Central memory CD8-positive, alpha-beta T cell (primary cell): ENCODE measurements around the gene PCDHA6.
"Not testable (repeated sequence)": the region's sequence is repeated elsewhere in the genome, so short reads cannot be mapped to it uniquely, and the experiment has no call there.

Experiments used
- ATAC-seq: fragments of 150-1000 bp; cut with Tn5 transposase; replicated peaks from 2 replicates; pipeline ENCODE4 v1.10.0; 2022; ENCODE audit warnings: mild to moderate bottlenecking, moderate FRiP score, moderate number of reproducible peaks; ENCODE audit not compliant: poor library complexity, severe bottlenecking; ENCODE audit errors: extremely low read depth
- DNase-seq, 2 donors: peaks; one replicate each; pipeline ENCODE4 v3.0.0; 2021; ENCODE audit warnings: low spot score in 2 of 2
- H3K27ac Mint-ChIP-seq: one replicate; pipeline ENCODE4 v1.8.0; 2022; ENCODE audit warnings: low read depth, mild to moderate bottlenecking, moderate library complexity, mixed read lengths
- H3K27me3 Mint-ChIP-seq: one replicate; pipeline ENCODE4 v1.8.0; 2022; ENCODE audit warnings: mixed read lengths
- H3K36me3 Mint-ChIP-seq: one replicate; pipeline ENCODE4 v1.8.0; 2022; ENCODE audit warnings: mild to moderate bottlenecking, moderate library complexity, mixed read lengths; ENCODE audit not compliant: insufficient read depth
- H3K4me1 Mint-ChIP-seq: one replicate; pipeline ENCODE4 v1.8.0; 2022; ENCODE audit warnings: mixed read lengths
- H3K4me3 Mint-ChIP-seq: one replicate; pipeline ENCODE4 v1.8.0; 2022; ENCODE audit warnings: mild to moderate bottlenecking, moderate library complexity, mixed read lengths
- H3K9me3 Mint-ChIP-seq: one replicate; pipeline ENCODE4 v1.8.0; 2022; ENCODE audit warnings: mixed read lengths

Gene PCDHA6

GRCh38 chr5:140827704-140828361 is at the start of gene PCDHA6:
Gene PCDHA6 (plus strand): TSS chr5:140827960. CDS start chr5:140828092, 132 bp downstream.
- no peak for DNase-seq
- Mint-ChIP-seq H3K27me3 (peaks cover 44% of the 10 kb centered on the region), H3K36me3 (no peaks in the 10 kb centered on the region), H3K4me1 (no peaks in the 10 kb centered on the region), H3K27ac (no peak within 1 kb of the TSS), H3K4me3 (no peak within 1 kb of the TSS), H3K9me3 (no peaks in the 10 kb centered on the region)
- ATAC-seq = no peak

GRCh38 chr5:140780512-140780911 is 47.2 kb upstream of the PCDHA6 start:
- ATAC-seq = no peak
- DNase-seq = no peak
- Mint-ChIP-seq H3K36me3 (no peaks in the 10 kb centered on the region), H3K4me3 (no peak overlapping the region), H3K9me3 (peaks cover 22% of the 10 kb centered on the region), H3K4me1 (no peaks in the 10 kb centered on the region), H3K27me3 (peaks cover 33% of the 10 kb centered on the region), H3K27ac (no peak overlapping the region)

GRCh38 chr5:140785905-140786686 is 41.7 kb upstream of the PCDHA6 start, which contains the start of gene PCDHA1:
Gene PCDHA1 (plus strand): TSS chr5:140786140.
- H3K9me3 Mint-ChIP-seq = peaks cover 8% of the 10 kb centered on the region
- H3K27me3 Mint-ChIP-seq = peaks cover 28% of the 10 kb centered on the region
- H3K36me3 Mint-ChIP-seq = peaks cover 1% of the 10 kb centered on the region
- DNase-seq (no peak), ATAC-seq (no peak)
- H3K27ac Mint-ChIP-seq = no peak within 1 kb of the TSS
- no peaks in the 10 kb centered on the region for H3K4me1 Mint-ChIP-seq
- no peak within 1 kb of the TSS for H3K4me3 Mint-ChIP-seq

GRCh38 chr5:140787422-140787821 is 40.3 kb upstream of the PCDHA6 start:
- H3K4me1 Mint-ChIP-seq, ATAC-seq, H3K4me3 Mint-ChIP-seq, H3K27ac Mint-ChIP-seq, H3K36me3 Mint-ChIP-seq, DNase-seq, H3K9me3 Mint-ChIP-seq: not testable (repeated sequence)
- H3K27me3 Mint-ChIP-seq = peaks cover 40% of the 10 kb centered on the region

GRCh38 chr5:140787849-140788504 is 39.8 kb upstream of the PCDHA6 start:
- not testable (repeated sequence) for DNase-seq, H3K36me3 Mint-ChIP-seq, ATAC-seq, H3K27ac Mint-ChIP-seq, H3K4me3 Mint-ChIP-seq, H3K9me3 Mint-ChIP-seq, H3K4me1 Mint-ChIP-seq
- H3K27me3 Mint-ChIP-seq = peaks cover 46% of the 10 kb centered on the region

GRCh38 chr5:140791089-140791488 is 36.7 kb upstream of the PCDHA6 start:
- H3K36me3 Mint-ChIP-seq = peaks cover under 1% of the 10 kb centered on the region
- H3K4me1 Mint-ChIP-seq = no peaks in the 10 kb centered on the region
- H3K27me3 Mint-ChIP-seq = peaks cover 39% of the 10 kb centered on the region
- no peak overlapping the region for H3K27ac Mint-ChIP-seq
- DNase-seq = no peak
- H3K4me3 Mint-ChIP-seq = no peak overlapping the region
- H3K9me3 Mint-ChIP-seq = no peaks in the 10 kb centered on the region
- no peak for ATAC-seq

GRCh38 chr5:140794595-140795258 is 33.0 kb upstream of the PCDHA6 start, which contains the start of gene PCDHA2:
Gene PCDHA2 (plus strand): TSS chr5:140794852.
- no peaks in the 10 kb centered on the region for H3K9me3 Mint-ChIP-seq
- no peak for ATAC-seq
- no peaks in the 10 kb centered on the region for H3K36me3 Mint-ChIP-seq

GRCh38 chr5:140795259-140795641 is 32.5 kb upstream of the PCDHA6 start:
- no peaks in the 10 kb centered on the region for H3K4me1 Mint-ChIP-seq
- H3K36me3 Mint-ChIP-seq = no peaks in the 10 kb centered on the region
- H3K9me3 Mint-ChIP-seq = no peaks in the 10 kb centered on the region
- ATAC-seq (no peak), DNase-seq (no peak)
- peaks cover 38% of the 10 kb centered on the region for H3K27me3 Mint-ChIP-seq
- no peak overlapping the region for H3K4me3 Mint-ChIP-seq
- H3K27ac Mint-ChIP-seq = no peak overlapping the region

More at GRCh38 chr5:140794595-140795258, 33.0 kb upstream of the PCDHA6 start, which contains the start of gene PCDHA2:
- H3K4me1 Mint-ChIP-seq = no peaks in the 10 kb centered on the region
- DNase-seq = no peak
- no peak within 1 kb of the TSS for H3K27ac Mint-ChIP-seq
- peaks cover 37% of the 10 kb centered on the region for H3K27me3 Mint-ChIP-seq
- no peak within 1 kb of the TSS for H3K4me3 Mint-ChIP-seq

GRCh38 chr5:140796072-140796717 is 31.6 kb upstream of the PCDHA6 start:
- not testable (repeated sequence) for H3K4me1 Mint-ChIP-seq, H3K9me3 Mint-ChIP-seq, H3K36me3 Mint-ChIP-seq, DNase-seq, H3K4me3 Mint-ChIP-seq, H3K27ac Mint-ChIP-seq, ATAC-seq
- peaks cover 33% of the 10 kb centered on the region for H3K27me3 Mint-ChIP-seq

GRCh38 chr5:140796718-140797095 is 31.1 kb upstream of the PCDHA6 start:
- Mint-ChIP-seq H3K27ac (no peak overlapping the region), H3K36me3 (no peaks in the 10 kb centered on the region), H3K4me3 (no peak overlapping the region), H3K4me1 (no peaks in the 10 kb centered on the region), H3K27me3 (peaks cover 28% of the 10 kb centered on the region), H3K9me3 (no peaks in the 10 kb centered on the region)
- ATAC-seq (no peak), DNase-seq (no peak)

- Mint-ChIP-seq H3K36me3 (no peaks in the 10 kb centered on the region), H3K4me1 (no peaks in the 10 kb centered on the region), H3K27ac (no peak within 1 kb of the TSS), H3K4me3 (no peak within 1 kb of the TSS), H3K27me3 (peaks cover 26% of the 10 kb centered on the region), H3K9me3 (no peaks in the 10 kb centered on the region)
- ATAC-seq = no peak
- no peak for DNase-seq
Measured at GRCh38 chr5:140800816-140801493, 26.8 kb upstream of the PCDHA6 start, which contains the start of gene PCDHA3. Gene PCDHA3 (plus strand): TSS chr5:140801057.
